CD4-positive, alpha-beta T cell treated with Interleukin-4 for 1 hour (primary cell): ENCODE measurements around the gene FREY1.
"Not testable (repeated sequence)": the region's sequence is repeated elsewhere in the genome, so short reads cannot be mapped to it uniquely, and the experiment has no call there.

ENCODE experiments used
- DNase-seq, 2 donors: peaks; one replicate each; pipeline ENCODE4 v3.0.0-alpha.2; 2020 to 2022

The FREY1 gene

GRCh38 chr11:45913514-45913913 lies 6.4 kb upstream of the FREY1 start:
- DNase-seq = no peak

DNA sequence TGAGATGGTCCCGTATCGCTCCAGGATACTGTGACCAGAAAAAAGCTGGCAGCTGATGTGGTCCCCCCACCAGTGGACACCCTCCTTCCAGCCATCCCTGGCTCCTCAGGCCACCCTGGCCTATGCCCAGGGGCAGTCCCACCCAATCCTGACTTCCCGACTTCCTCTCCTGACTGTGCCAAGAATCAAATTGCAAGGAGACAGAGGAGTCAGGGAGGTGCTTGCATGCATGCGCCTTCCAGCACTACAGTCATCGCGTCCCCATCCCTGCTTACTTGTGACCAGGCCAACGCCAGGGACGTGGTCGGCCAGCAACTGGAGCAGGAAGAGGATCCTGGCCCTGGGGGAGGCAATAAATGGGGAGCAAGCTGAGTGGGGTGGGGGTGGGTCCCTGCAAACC lies 3.6 kb upstream of the FREY1 start:
- no peak for DNase-seq

GRCh38 chr11:45909594-45910475 lies 2.8 kb upstream of the FREY1 start:
- no peak for DNase-seq

DNA sequence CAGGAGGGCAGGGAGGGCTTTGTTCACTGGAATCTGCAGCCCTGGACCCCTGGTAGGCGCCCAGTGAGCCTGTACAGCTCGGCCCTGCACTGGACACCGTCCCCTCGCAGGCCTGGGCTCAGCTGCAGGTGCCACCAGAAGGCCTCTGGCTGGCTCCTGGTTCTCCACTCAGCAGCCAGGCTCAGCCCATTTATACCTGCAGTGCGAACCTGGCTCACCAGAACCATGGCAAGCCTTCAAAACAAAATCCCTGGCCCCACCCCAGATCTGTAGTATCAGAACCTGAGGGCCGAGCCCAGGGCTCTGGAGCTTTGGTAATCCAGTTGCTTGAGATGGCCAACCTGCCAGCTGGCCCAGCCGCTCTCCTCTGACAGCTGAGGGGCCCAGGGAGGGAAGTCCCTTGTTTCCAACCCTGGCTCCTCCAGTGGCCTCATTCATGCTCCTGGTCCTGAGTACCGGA lies 870 bp upstream of the FREY1 start:
- no peak for DNase-seq

DNA sequence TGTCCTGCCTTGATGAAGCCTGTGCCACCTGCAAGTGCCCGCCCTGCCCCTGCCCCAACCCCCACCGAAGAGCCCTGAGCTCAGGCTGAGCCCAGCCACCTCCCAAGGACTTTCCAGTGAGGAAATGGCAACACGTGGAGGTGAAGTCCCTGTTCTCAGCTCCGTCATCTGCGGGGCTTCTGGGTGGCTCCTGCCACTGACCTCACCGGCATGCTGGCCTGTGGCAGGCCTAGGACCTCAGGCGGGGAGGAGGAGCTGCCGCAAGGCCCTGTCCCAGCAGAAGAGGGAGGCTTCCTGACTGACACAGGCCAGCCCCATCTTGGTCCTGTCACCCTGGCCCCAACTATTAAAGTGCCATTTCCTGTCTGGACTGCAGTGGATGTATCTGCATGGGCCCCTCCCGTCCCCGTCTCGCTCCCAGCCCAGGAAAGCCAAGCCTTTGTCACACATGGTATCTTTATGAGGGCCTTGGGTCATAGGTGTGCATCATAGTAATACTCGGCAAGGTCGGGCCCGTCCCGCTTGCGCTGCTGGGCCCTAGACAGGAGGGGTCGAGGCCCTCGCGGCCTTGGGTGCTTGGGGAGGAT lies 882 bp downstream of the FREY1 start:
- DNase-seq = peak in 1 of 2 donors; percentile 26

- DNase-seq = not testable (repeated sequence)
Measured at GRCh38 chr11:45905576-45905975, 1.5 kb downstream of the FREY1 start.

DNA sequence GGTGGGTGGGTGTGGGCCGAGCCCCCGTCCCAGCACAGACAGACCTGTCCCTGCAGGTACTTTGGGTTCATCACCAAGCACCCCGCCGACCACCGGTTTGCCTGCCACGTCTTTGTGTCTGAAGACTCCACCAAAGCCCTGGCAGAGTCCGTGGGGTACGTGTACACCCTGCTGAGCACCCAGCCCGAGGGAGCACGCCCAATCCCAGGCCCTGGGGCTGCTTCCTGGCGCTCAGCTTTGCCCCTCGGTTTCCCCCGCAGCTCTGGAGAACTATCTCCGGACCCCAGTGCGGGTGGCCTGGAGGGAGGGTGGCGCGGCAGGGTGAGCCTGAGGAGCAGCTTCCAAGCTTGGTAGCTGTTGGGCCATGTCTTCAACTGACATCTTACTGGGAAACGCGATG lies 2.0 kb downstream of the FREY1 start:
- DNase-seq = no peak

DNA sequence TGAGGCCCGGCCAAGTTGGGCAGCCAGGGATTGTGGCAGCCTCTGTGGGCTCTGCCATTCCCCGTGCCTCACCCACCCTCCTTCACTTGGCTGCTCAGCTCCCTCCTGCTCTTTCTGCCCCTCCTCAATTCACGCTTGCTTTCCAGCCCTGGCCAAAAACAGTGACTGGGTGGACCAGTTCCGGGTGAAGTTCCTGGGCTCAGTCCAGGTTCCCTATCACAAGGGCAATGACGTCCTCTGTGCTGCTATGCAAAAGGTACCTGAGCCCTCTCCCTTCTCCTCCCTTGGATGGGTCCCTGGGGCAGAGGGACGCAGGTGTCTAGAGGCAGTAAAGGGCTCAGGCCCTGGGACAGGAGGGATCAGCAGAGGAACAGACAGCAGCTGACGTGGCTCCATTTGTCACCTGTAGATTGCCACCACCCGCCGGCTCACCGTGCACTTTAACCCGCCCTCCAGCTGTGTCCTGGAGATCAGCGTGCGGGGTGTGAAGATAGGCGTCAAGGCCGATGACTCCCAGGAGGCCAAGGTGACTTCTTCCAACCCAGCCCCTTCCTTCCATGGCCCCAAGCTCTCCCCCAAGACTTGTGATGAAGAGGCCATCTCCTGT lies 2.7 kb downstream of the FREY1 start:
- DNase-seq = no peak

- no peak for DNase-seq
Measured at GRCh38 chr11:45902452-45903380, 4.4 kb downstream of the FREY1 start.

DNA sequence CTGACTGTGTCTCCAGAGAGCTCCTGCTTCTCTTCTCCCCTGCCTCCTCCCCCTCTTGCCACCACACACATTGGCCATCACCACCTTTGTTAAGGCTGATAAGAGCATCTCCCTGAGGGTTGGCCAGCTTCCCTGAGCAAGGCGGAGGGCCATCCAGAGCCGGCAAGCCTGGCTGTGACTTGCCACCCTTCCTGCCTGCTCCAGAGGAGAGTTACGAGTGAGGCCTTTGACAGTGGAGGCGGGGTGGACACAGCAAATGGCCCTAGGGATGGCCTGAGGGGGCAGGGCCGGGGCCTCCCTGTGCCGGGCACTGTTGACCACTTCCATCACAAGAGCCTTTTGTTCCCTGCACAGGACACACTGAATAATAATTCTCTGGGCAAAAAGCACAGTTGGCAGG lies 5.4 kb downstream of the FREY1 start:
- DNase-seq = no peak

GRCh38 chr11:45900916-45901617 lies 6.0 kb downstream of the FREY1 start:
- DNase-seq = no peak

DNA sequence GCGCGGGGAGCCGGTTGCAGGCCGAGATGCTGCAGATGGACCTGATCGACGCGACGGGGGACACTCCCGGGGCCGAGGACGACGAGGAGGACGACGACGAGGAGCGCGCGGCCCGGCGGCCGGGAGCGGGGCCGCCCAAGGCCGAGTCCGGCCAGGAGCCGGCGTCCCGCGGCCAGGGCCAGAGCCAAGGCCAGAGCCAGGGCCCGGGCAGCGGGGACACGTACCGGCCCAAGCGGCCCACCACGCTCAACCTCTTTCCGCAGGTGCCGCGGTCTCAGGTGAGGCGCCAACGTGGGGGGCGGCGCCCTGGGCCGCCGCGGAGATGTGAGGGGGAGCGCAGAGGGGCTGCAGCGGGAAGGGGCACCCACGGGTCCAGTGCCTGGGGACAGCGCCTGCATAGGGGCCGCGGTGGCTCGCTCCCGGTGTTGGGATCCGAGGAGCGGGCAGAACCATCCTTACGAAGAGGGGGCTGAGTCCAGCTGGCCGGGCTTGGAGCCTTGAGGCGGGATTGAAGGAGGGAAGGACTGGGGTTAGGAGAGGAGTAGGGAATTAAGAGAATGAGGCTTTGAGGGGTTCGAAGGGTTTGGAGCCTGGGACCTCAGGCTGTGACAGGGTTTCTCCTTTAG lies 6.8 kb downstream of the FREY1 start:
- not testable (repeated sequence) for DNase-seq

DNA sequence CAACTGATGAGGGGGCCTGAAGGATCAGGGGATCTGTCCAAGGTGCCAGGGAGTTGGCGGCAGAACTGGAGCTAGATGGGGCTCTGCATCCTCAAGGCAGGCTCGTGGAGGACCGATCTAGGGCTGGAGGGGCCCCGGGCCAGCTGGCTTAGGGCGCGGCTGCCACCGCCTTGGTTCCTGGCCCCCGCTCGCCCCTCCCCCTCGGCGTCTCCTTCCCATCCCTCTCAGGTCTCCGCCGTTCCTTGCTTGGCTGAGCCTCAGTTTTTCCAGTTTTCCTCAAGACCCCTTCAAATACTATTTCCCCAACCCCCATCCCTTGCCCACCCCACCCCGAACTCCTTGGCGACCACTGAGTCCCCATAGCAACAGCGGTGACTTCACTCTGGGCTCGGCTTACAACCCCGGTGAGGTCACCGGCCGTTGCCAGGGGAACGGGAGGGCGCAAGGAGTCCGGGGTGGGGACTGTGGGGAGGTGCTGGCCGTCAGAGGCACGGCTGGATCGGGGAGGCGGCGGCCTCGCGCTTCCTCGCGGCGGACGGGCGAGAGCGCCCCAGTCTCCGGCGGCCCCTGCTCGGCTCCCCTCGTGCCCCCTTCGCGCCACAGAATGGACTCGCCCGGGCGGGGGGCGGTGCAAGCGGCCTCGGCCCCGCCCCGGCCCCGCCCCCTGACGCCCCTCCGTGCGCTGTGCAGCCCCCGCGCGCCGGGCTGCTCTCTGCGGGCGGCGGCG lies 7.5 kb downstream of the FREY1 start:
- peak; percentile 74 to 82 for DNase-seq

DNA sequence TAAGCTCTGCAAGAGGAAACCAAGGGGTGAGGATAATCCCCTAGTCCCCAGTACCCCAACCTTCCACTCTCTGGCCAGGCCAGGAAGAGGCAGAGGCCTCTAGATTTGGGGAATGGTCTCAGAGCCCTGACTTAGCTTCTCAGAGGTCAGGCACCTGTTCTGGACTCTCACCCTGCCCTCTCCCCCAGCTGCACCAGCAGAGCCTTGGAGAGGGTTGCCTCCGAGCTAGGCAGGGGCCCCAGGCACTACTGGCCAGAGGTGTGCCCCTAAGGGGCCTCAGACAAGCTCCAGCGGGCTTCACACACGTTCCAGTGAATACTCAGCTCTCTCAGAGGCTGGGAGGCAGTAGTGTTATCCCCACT lies 8.0 kb downstream of the FREY1 start:
- no peak for DNase-seq

- DNase-seq = no peak
Measured at GRCh38 chr11:45897556-45897955, 9.5 kb downstream of the FREY1 start.

- DNase-seq = no peak
Measured at GRCh38 chr11:45896422-45896984, 10.6 kb downstream of the FREY1 start.

- no peak for DNase-seq
Measured at GRCh38 chr11:45895553-45896259, 11.4 kb downstream of the FREY1 start.

DNA sequence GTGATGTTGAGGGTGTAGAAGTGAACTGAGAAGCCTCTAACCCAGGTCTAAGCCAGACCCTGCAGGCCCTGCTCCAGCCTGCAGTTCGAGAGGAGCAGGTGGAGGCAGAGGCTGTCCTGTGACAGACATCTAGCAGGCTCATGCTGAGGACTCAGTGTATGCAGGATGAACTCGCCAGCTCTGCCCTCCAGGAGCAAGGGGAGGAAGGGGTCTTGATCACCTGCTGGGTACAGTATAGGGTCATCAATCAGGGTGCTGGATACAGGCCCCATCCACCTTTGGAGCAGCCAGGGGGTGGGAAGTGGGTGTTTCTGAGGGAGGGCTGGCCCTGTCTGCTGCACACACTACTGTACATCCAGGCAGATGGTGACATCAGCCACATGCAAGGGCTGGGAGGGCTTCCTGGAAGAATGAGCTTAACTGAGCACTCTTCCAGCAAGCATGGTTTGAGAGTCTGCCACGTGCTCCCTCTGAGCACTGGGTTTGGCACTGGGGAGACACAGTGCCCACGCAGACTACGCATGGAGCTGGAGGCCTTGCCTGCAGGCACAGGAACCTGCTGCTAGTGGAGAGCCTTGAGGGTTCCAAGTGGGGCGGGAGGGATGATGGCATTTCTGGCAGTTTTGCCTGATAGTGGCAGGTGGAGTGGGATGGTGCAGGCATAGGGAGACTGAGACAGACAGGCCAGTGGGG lies 12.4 kb downstream of the FREY1 start:
- no peak for DNase-seq

GRCh38 chr11:45892856-45893255 lies 14.2 kb downstream of the FREY1 start:
- DNase-seq = no peak
